ENCODE measurements around the gene RNF111.

DNA sequence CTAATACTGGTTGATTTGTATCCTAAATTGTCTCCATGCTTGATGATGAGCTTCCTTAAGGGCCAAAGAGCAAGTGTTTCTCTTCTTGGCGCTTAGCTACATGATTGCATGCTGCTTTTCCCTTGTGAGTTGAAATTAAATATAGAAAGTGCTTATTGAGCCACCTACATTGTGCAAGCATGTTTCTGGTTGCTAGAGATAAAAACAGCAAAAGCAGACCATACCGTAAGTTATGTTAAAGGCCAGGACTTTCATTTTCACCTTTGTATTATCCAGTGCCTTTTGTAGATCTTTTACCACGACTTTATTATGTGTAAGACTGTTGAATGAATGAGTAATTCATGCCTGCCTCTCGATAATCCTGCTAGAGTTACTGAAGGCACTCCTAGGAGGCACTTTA lies 75.6 kb downstream of the RNF111 start:
- TF ChIP-seq POLR2A (IDR thresholded peaks at IDR 0.05; ENCODE audit: low read depth, low read length) (no peak), POLR2AphosphoS2 (IDR thresholded peaks at IDR 0.05; ENCODE audit: low read depth, low read length) (no peak)
- TF ChIP-seq, protein P1, sequence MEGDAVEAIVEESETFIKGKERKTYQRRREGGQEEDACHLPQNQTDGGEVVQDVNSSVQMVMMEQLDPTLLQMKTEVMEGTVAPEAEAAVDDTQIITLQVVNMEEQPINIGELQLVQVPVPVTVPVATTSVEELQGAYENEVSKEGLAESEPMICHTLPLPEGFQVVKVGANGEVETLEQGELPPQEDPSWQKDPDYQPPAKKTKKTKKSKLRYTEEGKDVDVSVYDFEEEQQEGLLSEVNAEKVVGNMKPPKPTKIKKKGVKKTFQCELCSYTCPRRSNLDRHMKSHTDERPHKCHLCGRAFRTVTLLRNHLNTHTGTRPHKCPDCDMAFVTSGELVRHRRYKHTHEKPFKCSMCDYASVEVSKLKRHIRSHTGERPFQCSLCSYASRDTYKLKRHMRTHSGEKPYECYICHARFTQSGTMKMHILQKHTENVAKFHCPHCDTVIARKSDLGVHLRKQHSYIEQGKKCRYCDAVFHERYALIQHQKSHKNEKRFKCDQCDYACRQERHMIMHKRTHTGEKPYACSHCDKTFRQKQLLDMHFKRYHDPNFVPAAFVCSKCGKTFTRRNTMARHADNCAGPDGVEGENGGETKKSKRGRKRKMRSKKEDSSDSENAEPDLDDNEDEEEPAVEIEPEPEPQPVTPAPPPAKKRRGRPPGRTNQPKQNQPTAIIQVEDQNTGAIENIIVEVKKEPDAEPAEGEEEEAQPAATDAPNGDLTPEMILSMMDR (IDR thresholded peaks at IDR 0.05 in 2 of 3, conservative IDR thresholded peaks at IDR 0.05 in 1 of 3; ENCODE audit: control insufficient read depth in 2 of 3, extremely low read depth in 1 of 3, insufficient read depth in 1 of 3, low read depth in 3 of 3, low read length in 3 of 3): no peak

Measured in GM12878 (cell line).